Sigmoid colon (tissue), 4 donors: Measurements from ENCODE around the gene WNT5B.

Experiments
- EP300 ChIP-seq, 4 donors: sonication (generic); formaldehyde crosslinking; IDR thresholded peaks; one replicate each; pipeline ENCODE4 v1.6.1; 2017; ENCODE audit warnings: antibody characterized with exemption in 4 of 4
- POLR2A ChIP-seq, 2 donors: fragments of 450-650 bp; IDR thresholded peaks; one replicate each; pipeline ENCODE4 v1.6.1; 2016; ENCODE audit warnings: antibody characterized with exemption in 2 of 2, mild to moderate bottlenecking in 2 of 2, moderate library complexity in 2 of 2
- POLR2AphosphoS5 ChIP-seq, 4 donors: sonication (generic); formaldehyde crosslinking; IDR thresholded peaks; one replicate each; pipeline ENCODE4 v1.6.1; 2017; ENCODE audit warnings: antibody characterized with exemption in 4 of 4
- TF ChIP-seq, protein P1 (sequence below), 4 experiments: fragments of 450-650 bp in 3 of 4; fragments of 200-600 bp in 1 of 4; IDR thresholded peaks; one replicate each; pipeline ENCODE4 v1.5.1; 2016 to 2019; ENCODE audit warnings: antibody characterized with exemption in 4 of 4, mild to moderate bottlenecking in 3 of 4, moderate library complexity in 2 of 4

DNA sequence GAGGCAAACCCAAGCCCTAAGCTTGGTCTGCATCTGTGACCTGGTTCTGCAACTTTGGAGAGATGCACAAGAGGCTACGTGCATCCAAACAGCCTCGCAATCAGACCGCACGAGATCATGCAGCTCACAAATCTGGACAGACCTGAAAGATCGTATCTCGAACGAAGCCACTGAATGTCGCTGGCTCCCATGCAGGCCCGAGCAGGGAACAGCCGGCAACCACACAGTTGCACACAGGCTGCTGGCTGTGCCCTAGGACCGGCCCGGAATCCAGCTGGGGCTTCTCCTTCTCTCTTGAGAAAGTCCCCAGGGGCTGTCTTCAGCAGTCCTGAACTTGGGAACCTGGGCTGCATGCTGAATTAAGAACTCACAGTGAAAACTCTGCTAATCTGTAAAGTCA is 27.9 kb downstream of the WNT5B start:
- TF ChIP-seq EP300 (IDR thresholded peaks at IDR 0.05) (no peak), POLR2AphosphoS5 (IDR thresholded peaks at IDR 0.05) (no peak), POLR2A (IDR thresholded peaks at IDR 0.05) (no peak)
- TF ChIP-seq, protein P1, sequence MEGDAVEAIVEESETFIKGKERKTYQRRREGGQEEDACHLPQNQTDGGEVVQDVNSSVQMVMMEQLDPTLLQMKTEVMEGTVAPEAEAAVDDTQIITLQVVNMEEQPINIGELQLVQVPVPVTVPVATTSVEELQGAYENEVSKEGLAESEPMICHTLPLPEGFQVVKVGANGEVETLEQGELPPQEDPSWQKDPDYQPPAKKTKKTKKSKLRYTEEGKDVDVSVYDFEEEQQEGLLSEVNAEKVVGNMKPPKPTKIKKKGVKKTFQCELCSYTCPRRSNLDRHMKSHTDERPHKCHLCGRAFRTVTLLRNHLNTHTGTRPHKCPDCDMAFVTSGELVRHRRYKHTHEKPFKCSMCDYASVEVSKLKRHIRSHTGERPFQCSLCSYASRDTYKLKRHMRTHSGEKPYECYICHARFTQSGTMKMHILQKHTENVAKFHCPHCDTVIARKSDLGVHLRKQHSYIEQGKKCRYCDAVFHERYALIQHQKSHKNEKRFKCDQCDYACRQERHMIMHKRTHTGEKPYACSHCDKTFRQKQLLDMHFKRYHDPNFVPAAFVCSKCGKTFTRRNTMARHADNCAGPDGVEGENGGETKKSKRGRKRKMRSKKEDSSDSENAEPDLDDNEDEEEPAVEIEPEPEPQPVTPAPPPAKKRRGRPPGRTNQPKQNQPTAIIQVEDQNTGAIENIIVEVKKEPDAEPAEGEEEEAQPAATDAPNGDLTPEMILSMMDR (IDR thresholded peaks at IDR 0.05) = no peak
